ENCODE data around the gene RET. TPM values are rescaled to one million over a fixed set of nuclear protein-coding genes. Genes with fewer than 3 reads are reported as not detected.
"Not testable (repeated sequence)": the region's sequence is repeated elsewhere in the genome, so short reads cannot be mapped to it uniquely, and the experiment has no call there.

RET gene
- total RNA-seq, 1 donor from 2014 or later: 9.3 TPM

- no peak for DNase-seq
Measured at GRCh38 chr10:43136432-43136831, 59.6 kb downstream of the RET start.

GRCh38 chr10:43136995-43137716 is 60.3 kb downstream of the RET start:
- no peak for DNase-seq

- DNase-seq: peak; percentile 62
Measured at GRCh38 chr10:43137717-43138020, 60.8 kb downstream of the RET start.

- DNase-seq: peak; percentile 72
Measured at GRCh38 chr10:43138021-43138756, 61.3 kb downstream of the RET start, which contains the start of gene CSGALNACT2. CSGALNACT2 (plus strand) TSS chr10:43138445; CDS start chr10:43155150, 16,705 bp downstream.

- peak; percentile 44 for DNase-seq
Measured at GRCh38 chr10:43138757-43139241, 61.9 kb downstream of the RET start.

- DNase-seq: no peak
Measured at GRCh38 chr10:43141421-43141820, 64.6 kb downstream of the RET start.

- no peak for DNase-seq
Measured at GRCh38 chr10:43145311-43145710, 68.4 kb downstream of the RET start.

GRCh38 chr10:43145936-43146335 is 69.1 kb downstream of the RET start:
- DNase-seq: not testable (repeated sequence)

GRCh38 chr10:43151371-43151770 is 74.5 kb downstream of the RET start:
- no peak for DNase-seq

GRCh38 chr10:43153901-43154300 is 77.0 kb downstream of the RET start:
- peak; percentile 35 for DNase-seq

GRCh38 chr10:43155221-43155620 is 78.4 kb downstream of the RET start:
- no peak for DNase-seq

GRCh38 chr10:43155741-43156140 is 78.9 kb downstream of the RET start:
- no peak for DNase-seq

- no peak for DNase-seq
Measured at GRCh38 chr10:43156590-43157341, 79.9 kb downstream of the RET start.

GRCh38 chr10:43158636-43159035 is 81.8 kb downstream of the RET start:
- no peak for DNase-seq

GRCh38 chr10:43160046-43160920 is 83.4 kb downstream of the RET start:
- no peak for DNase-seq

GRCh38 chr10:43160921-43161255 is 84.0 kb downstream of the RET start:
- no peak for DNase-seq

- no peak for DNase-seq
Measured at GRCh38 chr10:43162604-43163003, 85.7 kb downstream of the RET start.

GRCh38 chr10:43166207-43166879 is 89.5 kb downstream of the RET start:
- no peak for DNase-seq

- no peak for DNase-seq
Measured at GRCh38 chr10:43166880-43167497, 90.1 kb downstream of the RET start.

GRCh38 chr10:43167498-43167889 is 90.6 kb downstream of the RET start:
- no peak for DNase-seq

GRCh38 chr10:43170491-43170890 is 93.6 kb downstream of the RET start:
- no peak for DNase-seq
